ENCODE measurements around the gene SVIL.
"Not testable (repeated sequence)": the region's sequence is repeated elsewhere in the genome, so short reads cannot be mapped to it uniquely, and the experiment has no call there.

The SVIL gene

GRCh38 chr10:29455095-29455494 is 179.7 kb downstream of the SVIL start:
- in situ Hi-C loops (cut with HindIII; ENCODE audit: low pct_unique_long_range_greater_than_20kb, low sequenced_read_pairs), result no loop called here
- TF ChIP-seq JUND (IDR thresholded peaks at IDR 0.05; ENCODE audit: low read depth), result no peak
- DNase-seq (ENCODE audit: low read depth in 1 of 2, low spot score in 1 of 2), result no peak

- in situ Hi-C loops (cut with HindIII; ENCODE audit: low pct_unique_long_range_greater_than_20kb, low sequenced_read_pairs), result no loop called here
- no peak for DNase-seq (ENCODE audit: low read depth in 1 of 2, low spot score in 1 of 2)
- TF ChIP-seq JUND (IDR thresholded peaks at IDR 0.05; ENCODE audit: low read depth), result no peak
These were observed 180.5 kb downstream of the SVIL start for GRCh38 chr10:29454250-29454649.

GRCh38 chr10:29452546-29452945 is 182.2 kb downstream of the SVIL start:
- in situ Hi-C loops (cut with HindIII; ENCODE audit: low pct_unique_long_range_greater_than_20kb, low sequenced_read_pairs), result no loop called here
- DNase-seq (ENCODE audit: low read depth in 1 of 2, low spot score in 1 of 2), result no peak
- no peak for TF ChIP-seq JUND (IDR thresholded peaks at IDR 0.05; ENCODE audit: low read depth)

GRCh38 chr10:29451946-29452345 is 182.8 kb downstream of the SVIL start:
- in situ Hi-C loops (cut with HindIII; ENCODE audit: low pct_unique_long_range_greater_than_20kb, low sequenced_read_pairs), result no loop called here
- no peak for DNase-seq (ENCODE audit: low read depth in 1 of 2, low spot score in 1 of 2)
- TF ChIP-seq JUND (IDR thresholded peaks at IDR 0.05; ENCODE audit: low read depth), result no peak

GRCh38 chr10:29450405-29450804 is 184.4 kb downstream of the SVIL start:
- DNase-seq (ENCODE audit: low read depth in 1 of 2, low spot score in 1 of 2), result no peak

GRCh38 chr10:29448756-29449592 is 185.8 kb downstream of the SVIL start:
- in situ Hi-C loops (cut with HindIII; ENCODE audit: low pct_unique_long_range_greater_than_20kb, low sequenced_read_pairs), result not testable (repeated sequence)
- DNase-seq (ENCODE audit: low read depth in 1 of 2, low spot score in 1 of 2), result peak; percentile 16 to 66

More at GRCh38 chr10:29450405-29450804, 184.4 kb downstream of the SVIL start:
- no peak for TF ChIP-seq JUND (IDR thresholded peaks at IDR 0.05; ENCODE audit: low read depth)
- in situ Hi-C loops (cut with HindIII; ENCODE audit: low pct_unique_long_range_greater_than_20kb, low sequenced_read_pairs), result no loop called here

GRCh38 chr10:29448125-29448524 is 186.6 kb downstream of the SVIL start:
- no peak for DNase-seq (ENCODE audit: low read depth in 1 of 2, low spot score in 1 of 2)
- no peak for TF ChIP-seq JUND (IDR thresholded peaks at IDR 0.05; ENCODE audit: low read depth)
- in situ Hi-C loops (cut with HindIII; ENCODE audit: low pct_unique_long_range_greater_than_20kb, low sequenced_read_pairs), result no loop called here

GRCh38 chr10:29446327-29446726 is 188.4 kb downstream of the SVIL start:
- TF ChIP-seq JUND (IDR thresholded peaks at IDR 0.05; ENCODE audit: low read depth), result no peak
- in situ Hi-C loops (cut with HindIII; ENCODE audit: low pct_unique_long_range_greater_than_20kb, low sequenced_read_pairs), result no loop called here
- no peak for DNase-seq (ENCODE audit: low read depth in 1 of 2, low spot score in 1 of 2)

- peak in 1 of 2 experiments; percentile 24 for DNase-seq (ENCODE audit: low read depth in 1 of 2, low spot score in 1 of 2)
- in situ Hi-C loops (cut with HindIII; ENCODE audit: low pct_unique_long_range_greater_than_20kb, low sequenced_read_pairs), result no loop called here
These were observed 190.8 kb downstream of the SVIL start for GRCh38 chr10:29443745-29444523.

GRCh38 chr10:29440981-29441380 is 193.8 kb downstream of the SVIL start:
- TF ChIP-seq JUND (IDR thresholded peaks at IDR 0.05; ENCODE audit: low read depth), result no peak
- DNase-seq (ENCODE audit: low read depth in 1 of 2, low spot score in 1 of 2), result no peak
- in situ Hi-C loops (cut with HindIII; ENCODE audit: low pct_unique_long_range_greater_than_20kb, low sequenced_read_pairs), result no loop called here

More at GRCh38 chr10:29443745-29444523, 190.8 kb downstream of the SVIL start:
- TF ChIP-seq JUND (IDR thresholded peaks at IDR 0.05; ENCODE audit: low read depth), result no peak

- in situ Hi-C loops (cut with HindIII; ENCODE audit: low pct_unique_long_range_greater_than_20kb, low sequenced_read_pairs); DNase-seq (ENCODE audit: low read depth in 1 of 2, low spot score in 1 of 2): not testable (repeated sequence)
These were observed 195.8 kb downstream of the SVIL start for GRCh38 chr10:29439005-29439404.

GRCh38 chr10:29438271-29438670 is 196.5 kb downstream of the SVIL start:
- TF ChIP-seq JUND (IDR thresholded peaks at IDR 0.05; ENCODE audit: low read depth), result no peak
- in situ Hi-C loops (cut with HindIII; ENCODE audit: low pct_unique_long_range_greater_than_20kb, low sequenced_read_pairs), result no loop called here
- no peak for DNase-seq (ENCODE audit: low read depth in 1 of 2, low spot score in 1 of 2)

GRCh38 chr10:29437871-29438270 is 196.9 kb downstream of the SVIL start:
- no peak for DNase-seq (ENCODE audit: low read depth in 1 of 2, low spot score in 1 of 2)
- in situ Hi-C loops (cut with HindIII; ENCODE audit: low pct_unique_long_range_greater_than_20kb, low sequenced_read_pairs), result no loop called here
- no peak for TF ChIP-seq JUND (IDR thresholded peaks at IDR 0.05; ENCODE audit: low read depth)
